ENCODE measurements around the gene CCDC127.
"Not testable (repeated sequence)": the region's sequence is repeated elsewhere in the genome, so short reads cannot be mapped to it uniquely, and the experiment has no call there.

CCDC127 gene

GRCh38 chr5:251538-251937 lies 33.6 kb upstream of the CCDC127 start:
- DNase-seq (ENCODE audit: low read depth); H3K27me3 ChIP-seq (replicated peaks; ENCODE audit: control insufficient read depth, insufficient read depth, low read length); H3K9me3 ChIP-seq (ENCODE audit: control insufficient read depth, low read length); H3K4me3 ChIP-seq (ENCODE audit: low read length); H3K9ac ChIP-seq (ENCODE audit: low read length); H3K4me1 ChIP-seq (ENCODE audit: control insufficient read depth, insufficient read depth, low read length): not testable (repeated sequence)
- H3K36me3 ChIP-seq (ENCODE audit: control insufficient read depth, insufficient read depth, low read length, severe bottlenecking), result peaks cover 78% of the 10 kb centered on the region

- H3K4me1 ChIP-seq (ENCODE audit: control insufficient read depth, insufficient read depth, low read length); H3K9me3 ChIP-seq (ENCODE audit: control insufficient read depth, low read length); H3K9ac ChIP-seq (ENCODE audit: low read length); H3K27me3 ChIP-seq (replicated peaks; ENCODE audit: control insufficient read depth, insufficient read depth, low read length); DNase-seq (ENCODE audit: low read depth); H3K4me3 ChIP-seq (ENCODE audit: low read length): not testable (repeated sequence)
- peaks cover 77% of the 10 kb centered on the region for H3K36me3 ChIP-seq (ENCODE audit: control insufficient read depth, insufficient read depth, low read length, severe bottlenecking)
Measured at GRCh38 chr5:251016-251415, 33.1 kb upstream of the CCDC127 start.

- not testable (repeated sequence) for DNase-seq (ENCODE audit: low read depth); H3K4me1 ChIP-seq (ENCODE audit: control insufficient read depth, insufficient read depth, low read length); H3K9ac ChIP-seq (ENCODE audit: low read length); H3K9me3 ChIP-seq (ENCODE audit: control insufficient read depth, low read length); H3K4me3 ChIP-seq (ENCODE audit: low read length); H3K27me3 ChIP-seq (replicated peaks; ENCODE audit: control insufficient read depth, insufficient read depth, low read length)
- H3K36me3 ChIP-seq (ENCODE audit: control insufficient read depth, insufficient read depth, low read length, severe bottlenecking), result peaks cover 79% of the 10 kb centered on the region
Measured at GRCh38 chr5:250396-250795, 32.4 kb upstream of the CCDC127 start.

DNA sequence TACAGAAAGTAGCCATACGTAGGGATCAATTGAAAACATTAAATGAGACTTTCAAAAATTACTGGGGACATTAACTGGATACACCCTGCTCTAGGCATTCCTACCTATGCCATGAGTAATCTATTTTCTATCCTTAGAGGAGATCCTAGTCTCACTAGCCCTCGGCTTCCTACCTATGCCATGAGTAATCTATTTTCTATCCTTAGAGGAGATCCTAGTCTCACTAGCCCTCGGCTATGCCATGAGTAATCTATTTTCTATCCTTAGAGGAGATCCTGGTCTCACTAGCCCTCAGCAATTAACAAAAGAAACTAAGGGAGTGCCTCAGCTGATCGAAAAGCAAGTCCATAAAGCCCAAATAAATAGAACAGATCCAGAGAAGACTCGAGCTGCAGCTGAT lies 27.8 kb upstream of the CCDC127 start:
- not testable (repeated sequence) for H3K9ac ChIP-seq (ENCODE audit: low read length); H3K9me3 ChIP-seq (ENCODE audit: control insufficient read depth, low read length); H3K4me1 ChIP-seq (ENCODE audit: control insufficient read depth, insufficient read depth, low read length); DNase-seq (ENCODE audit: low read depth); H3K27me3 ChIP-seq (replicated peaks; ENCODE audit: control insufficient read depth, insufficient read depth, low read length); H3K4me3 ChIP-seq (ENCODE audit: low read length)
- peaks cover 78% of the 10 kb centered on the region for H3K36me3 ChIP-seq (ENCODE audit: control insufficient read depth, insufficient read depth, low read length, severe bottlenecking)

DNA sequence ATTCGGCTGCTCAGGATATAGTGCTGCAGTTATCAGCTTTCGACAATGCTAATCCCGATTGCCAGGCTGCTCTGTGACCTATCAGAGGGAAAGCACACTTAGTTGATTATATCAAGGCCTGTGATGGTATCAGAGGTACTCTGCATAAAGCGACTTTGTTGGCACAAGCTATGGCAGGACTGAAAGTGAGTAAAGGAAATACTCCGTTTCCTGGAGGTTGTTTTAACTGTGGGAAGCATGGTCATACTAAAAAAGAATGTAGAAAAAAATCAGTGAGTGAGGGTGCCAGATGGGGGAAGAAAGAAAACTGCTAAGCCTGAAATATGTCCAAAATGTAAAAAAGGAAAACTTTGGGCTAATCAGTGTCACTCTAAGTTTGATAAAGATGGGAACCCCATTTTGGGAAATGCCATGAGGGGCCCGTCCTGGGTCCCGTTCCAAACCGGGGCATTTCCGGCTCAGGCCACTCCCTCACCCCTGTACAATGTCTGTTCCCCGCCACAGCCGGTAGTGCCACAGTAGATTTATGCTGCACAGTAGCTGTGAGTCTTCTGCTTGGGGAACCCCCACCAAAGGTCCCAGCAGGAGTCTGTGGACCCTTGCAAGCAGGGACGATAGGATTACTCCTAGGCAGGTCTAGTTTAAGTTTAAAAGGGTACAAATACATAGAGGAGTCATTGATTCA lies 25.9 kb upstream of the CCDC127 start:
- H3K27me3 ChIP-seq (replicated peaks; ENCODE audit: control insufficient read depth, insufficient read depth, low read length); H3K4me1 ChIP-seq (ENCODE audit: control insufficient read depth, insufficient read depth, low read length); H3K9ac ChIP-seq (ENCODE audit: low read length); H3K4me3 ChIP-seq (ENCODE audit: low read length); H3K9me3 ChIP-seq (ENCODE audit: control insufficient read depth, low read length); DNase-seq (ENCODE audit: low read depth): not testable (repeated sequence)
- H3K36me3 ChIP-seq (ENCODE audit: control insufficient read depth, insufficient read depth, low read length, severe bottlenecking), result peaks cover 74% of the 10 kb centered on the region

DNA sequence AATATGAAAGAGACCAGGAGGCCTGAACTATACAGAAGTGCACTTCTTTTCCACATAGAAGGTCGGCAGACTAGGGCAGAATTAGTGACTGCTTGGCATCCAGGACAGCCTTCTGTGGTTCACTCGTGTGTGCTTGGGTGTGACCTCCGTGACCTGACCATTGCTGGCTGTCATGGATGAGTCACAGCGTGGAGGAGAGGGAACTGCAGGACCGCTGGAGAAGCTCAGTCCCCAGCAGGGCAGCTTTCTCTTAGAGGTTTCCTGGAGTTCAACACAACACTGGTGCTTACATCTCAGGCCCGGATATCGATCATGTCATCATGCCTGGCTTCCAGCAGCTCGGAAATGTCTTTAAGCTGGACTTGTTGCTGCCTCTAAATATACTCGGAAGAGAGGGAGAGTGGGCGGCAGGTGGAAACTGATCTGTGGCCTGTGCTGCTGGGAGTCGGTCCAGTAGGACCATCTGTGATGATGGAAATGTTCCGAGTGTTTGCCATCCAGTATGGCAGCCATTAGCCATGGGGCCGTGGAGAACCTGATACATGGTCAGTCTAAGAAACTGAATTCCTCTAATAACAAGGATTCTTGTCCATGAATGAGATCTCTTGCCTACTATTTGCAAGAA lies 23.2 kb upstream of the CCDC127 start:
- peaks cover 70% of the 10 kb centered on the region for H3K36me3 ChIP-seq (ENCODE audit: control insufficient read depth, insufficient read depth, low read length, severe bottlenecking)
- H3K9me3 ChIP-seq (ENCODE audit: control insufficient read depth, low read length); DNase-seq (ENCODE audit: low read depth): not testable (repeated sequence)

DNA sequence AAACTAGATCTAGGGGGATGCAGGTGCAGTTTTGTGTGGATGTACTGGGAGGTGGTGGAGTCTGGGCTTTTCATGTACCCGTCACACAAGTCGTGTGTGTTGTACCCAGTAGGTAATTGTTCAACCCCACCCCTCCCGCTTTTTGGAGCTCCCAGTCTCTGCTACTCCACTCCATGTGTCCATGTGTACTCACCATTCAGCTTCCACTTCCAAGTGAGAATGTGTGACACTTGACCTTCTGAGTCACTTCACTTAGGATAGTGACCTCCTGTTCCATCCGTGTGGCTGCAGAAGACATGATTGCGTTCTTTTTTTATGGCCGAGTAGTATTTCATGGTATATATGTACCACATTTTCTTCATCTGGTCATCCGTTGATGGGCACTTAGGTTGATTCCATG lies 22.6 kb upstream of the CCDC127 start:
- not testable (repeated sequence) for H3K4me1 ChIP-seq (ENCODE audit: control insufficient read depth, insufficient read depth, low read length); H3K9ac ChIP-seq (ENCODE audit: low read length); DNase-seq (ENCODE audit: low read depth); H3K27me3 ChIP-seq (replicated peaks; ENCODE audit: control insufficient read depth, insufficient read depth, low read length); H3K9me3 ChIP-seq (ENCODE audit: control insufficient read depth, low read length); H3K4me3 ChIP-seq (ENCODE audit: low read length)
- H3K36me3 ChIP-seq (ENCODE audit: control insufficient read depth, insufficient read depth, low read length, severe bottlenecking), result peaks cover 71% of the 10 kb centered on the region

More for the DNA sequence above, 23.2 kb upstream of the CCDC127 start:
- H3K9ac ChIP-seq (ENCODE audit: low read length); H3K4me1 ChIP-seq (ENCODE audit: control insufficient read depth, insufficient read depth, low read length); H3K27me3 ChIP-seq (replicated peaks; ENCODE audit: control insufficient read depth, insufficient read depth, low read length); H3K4me3 ChIP-seq (ENCODE audit: low read length): not testable (repeated sequence)

DNA sequence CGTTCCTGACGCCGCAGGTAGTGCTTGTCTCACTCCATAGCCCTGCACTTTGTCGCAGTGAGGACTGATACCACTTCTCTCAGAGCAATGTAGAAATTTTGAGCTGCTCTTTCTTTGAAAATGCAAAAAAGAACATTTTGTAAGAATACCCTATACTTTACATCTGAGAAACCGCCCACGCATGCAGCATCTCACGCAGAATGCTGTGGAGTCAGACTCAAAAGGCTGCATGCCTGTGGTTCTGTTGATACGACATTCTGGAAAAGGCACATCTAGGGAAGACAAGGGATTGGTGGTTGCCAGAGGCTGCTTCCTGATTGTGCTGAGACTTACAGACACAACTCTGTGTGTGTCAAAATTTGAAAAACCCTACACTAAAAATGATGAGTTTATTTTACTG lies 20.0 kb upstream of the CCDC127 start:
- not testable (repeated sequence) for H3K9ac ChIP-seq (ENCODE audit: low read length); H3K4me1 ChIP-seq (ENCODE audit: control insufficient read depth, insufficient read depth, low read length); H3K27me3 ChIP-seq (replicated peaks; ENCODE audit: control insufficient read depth, insufficient read depth, low read length); H3K9me3 ChIP-seq (ENCODE audit: control insufficient read depth, low read length); H3K4me3 ChIP-seq (ENCODE audit: low read length)
- H3K36me3 ChIP-seq (ENCODE audit: control insufficient read depth, insufficient read depth, low read length, severe bottlenecking), result peaks cover 73% of the 10 kb centered on the region
- DNase-seq (ENCODE audit: low read depth), result peak; percentile 56

- H3K9ac ChIP-seq (ENCODE audit: low read length); DNase-seq (ENCODE audit: low read depth); H3K9me3 ChIP-seq (ENCODE audit: control insufficient read depth, low read length); H3K4me3 ChIP-seq (ENCODE audit: low read length); H3K4me1 ChIP-seq (ENCODE audit: control insufficient read depth, insufficient read depth, low read length); H3K27me3 ChIP-seq (replicated peaks; ENCODE audit: control insufficient read depth, insufficient read depth, low read length): not testable (repeated sequence)
- H3K36me3 ChIP-seq (ENCODE audit: control insufficient read depth, insufficient read depth, low read length, severe bottlenecking), result peaks cover 77% of the 10 kb centered on the region
Measured at GRCh38 chr5:235527-235926, 17.6 kb upstream of the CCDC127 start.

DNA sequence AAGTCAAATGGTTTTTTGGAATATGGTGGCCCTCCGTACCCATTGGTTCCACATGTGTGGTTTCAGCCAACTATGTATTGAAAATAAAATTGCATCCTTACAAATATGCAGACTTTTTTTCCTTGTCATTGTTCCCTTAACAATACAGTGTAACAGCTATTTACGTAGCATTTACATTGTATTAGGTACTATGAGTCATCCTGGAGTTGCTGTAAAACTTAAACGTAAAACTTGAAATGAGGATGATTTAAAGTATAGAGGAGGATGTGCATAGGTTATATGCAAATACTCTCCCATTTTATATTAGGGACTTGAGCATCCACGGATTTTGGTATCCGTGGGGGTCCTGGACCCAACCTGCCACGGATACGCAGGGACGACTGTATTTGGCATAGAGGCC lies 16.5 kb upstream of the CCDC127 start:
- H3K9ac ChIP-seq (ENCODE audit: low read length), result no peak overlapping the region
- no peaks in the 10 kb centered on the region for H3K4me1 ChIP-seq (ENCODE audit: control insufficient read depth, insufficient read depth, low read length)
- H3K4me3 ChIP-seq (ENCODE audit: low read length), result no peak overlapping the region
- no peaks in the 10 kb centered on the region for H3K27me3 ChIP-seq (replicated peaks; ENCODE audit: control insufficient read depth, insufficient read depth, low read length)
- no peak for DNase-seq (ENCODE audit: low read depth)
- peaks cover 81% of the 10 kb centered on the region for H3K36me3 ChIP-seq (ENCODE audit: control insufficient read depth, insufficient read depth, low read length, severe bottlenecking)
- H3K9me3 ChIP-seq (ENCODE audit: control insufficient read depth, low read length), result no peaks in the 10 kb centered on the region

DNA sequence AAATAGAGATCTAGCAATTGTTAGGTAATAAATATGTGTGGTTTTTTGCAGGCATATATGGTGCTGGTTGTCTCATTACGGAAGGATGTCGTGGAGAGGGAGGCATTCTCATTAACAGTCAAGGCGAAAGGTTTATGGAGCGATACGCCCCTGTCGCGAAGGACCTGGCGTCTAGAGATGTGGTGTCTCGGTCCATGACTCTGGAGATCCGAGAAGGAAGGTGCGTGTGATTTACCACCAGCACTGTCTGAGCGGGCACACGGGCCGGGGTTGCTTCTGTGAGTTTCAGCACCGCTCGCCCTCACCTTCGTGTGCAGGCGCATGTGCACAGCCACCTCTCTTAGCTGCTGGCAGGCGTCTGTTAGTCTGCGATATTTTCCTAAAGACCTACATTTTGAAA lies 15.5 kb upstream of the CCDC127 start:
- not testable (repeated sequence) for H3K4me3 ChIP-seq (ENCODE audit: low read length); H3K27me3 ChIP-seq (replicated peaks; ENCODE audit: control insufficient read depth, insufficient read depth, low read length); H3K9ac ChIP-seq (ENCODE audit: low read length); H3K9me3 ChIP-seq (ENCODE audit: control insufficient read depth, low read length); DNase-seq (ENCODE audit: low read depth); H3K4me1 ChIP-seq (ENCODE audit: control insufficient read depth, insufficient read depth, low read length)
- H3K36me3 ChIP-seq (ENCODE audit: control insufficient read depth, insufficient read depth, low read length, severe bottlenecking), result peaks cover 84% of the 10 kb centered on the region

GRCh38 chr5:231661-232060 lies 13.7 kb upstream of the CCDC127 start:
- Histone ChIP-seq H3K4me3 (ENCODE audit: low read length) (no peak overlapping the region), H3K36me3 (ENCODE audit: control insufficient read depth, insufficient read depth, low read length, severe bottlenecking) (peaks cover 92% of the 10 kb centered on the region), H3K9me3 (ENCODE audit: control insufficient read depth, low read length) (no peaks in the 10 kb centered on the region), H3K4me1 (ENCODE audit: control insufficient read depth, insufficient read depth, low read length) (no peaks in the 10 kb centered on the region), H3K27me3 (replicated peaks; ENCODE audit: control insufficient read depth, insufficient read depth, low read length) (no peaks in the 10 kb centered on the region), H3K9ac (ENCODE audit: low read length) (no peak overlapping the region)
- DNase-seq (ENCODE audit: low read depth), result no peak
